GM23338 (cell line): Measurements from ENCODE around the gene IL6R.

ENCODE experiments used
- CTCF ChIP-seq, 2 experiments: fragments of 200-600 bp in 1 of 2; sonication (generic) in 1 of 2; conservative IDR thresholded peaks; 2 replicates each; pipeline versions ENCODE4 v1.5.1 to v1.6.1; 2016 to 2017; ENCODE audit warnings: antibody characterized with exemption in 2 of 2, low read depth in 2 of 2, mild to moderate bottlenecking in 2 of 2, moderate library complexity in 1 of 2
- EZH2 ChIP-seq: fragments of 200-600 bp; sonication (generic); IDR thresholded peaks from one replicate; pipeline ENCODE4 v1.8.0; 2017; ENCODE audit warnings: antibody characterized with exemption, mild to moderate bottlenecking, low read depth; ENCODE audit not compliant: unreplicated experiment
- EZH2phosphoT487 ChIP-seq: fragments of 200-600 bp; sonication (generic); IDR thresholded peaks from one replicate; pipeline ENCODE4 v1.8.1; 2018; ENCODE audit warnings: antibody characterized with exemption; ENCODE audit not compliant: unreplicated experiment
- POLR2AphosphoS5 ChIP-seq: IDR thresholded peaks from 2 replicates; pipeline ENCODE4 v1.6.1; 2016; ENCODE audit warnings: antibody characterized with exemption, low read depth

- TF ChIP-seq CTCF (conservative IDR thresholded peaks at IDR 0.05; ENCODE audit: low read depth in 2 of 2) (no peak), EZH2phosphoT487 (no peak), POLR2AphosphoS5 (no peak), EZH2 (no peak)
Observed at GRCh38 chr1:154454386-154455120, 49.4 kb downstream of the IL6R start.
